Measurements from ENCODE around the gene HMSD.
"Not testable (repeated sequence)": the region's sequence is repeated elsewhere in the genome, so short reads cannot be mapped to it uniquely, and the experiment has no call there.

The HMSD gene, protein sequence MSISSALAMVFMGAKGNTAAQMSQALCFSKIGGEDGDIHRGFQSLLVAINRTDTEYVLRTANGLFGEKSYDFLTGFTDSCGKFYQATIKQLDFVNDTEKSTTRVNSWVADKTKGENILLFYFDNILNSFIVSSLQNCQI

DNA sequence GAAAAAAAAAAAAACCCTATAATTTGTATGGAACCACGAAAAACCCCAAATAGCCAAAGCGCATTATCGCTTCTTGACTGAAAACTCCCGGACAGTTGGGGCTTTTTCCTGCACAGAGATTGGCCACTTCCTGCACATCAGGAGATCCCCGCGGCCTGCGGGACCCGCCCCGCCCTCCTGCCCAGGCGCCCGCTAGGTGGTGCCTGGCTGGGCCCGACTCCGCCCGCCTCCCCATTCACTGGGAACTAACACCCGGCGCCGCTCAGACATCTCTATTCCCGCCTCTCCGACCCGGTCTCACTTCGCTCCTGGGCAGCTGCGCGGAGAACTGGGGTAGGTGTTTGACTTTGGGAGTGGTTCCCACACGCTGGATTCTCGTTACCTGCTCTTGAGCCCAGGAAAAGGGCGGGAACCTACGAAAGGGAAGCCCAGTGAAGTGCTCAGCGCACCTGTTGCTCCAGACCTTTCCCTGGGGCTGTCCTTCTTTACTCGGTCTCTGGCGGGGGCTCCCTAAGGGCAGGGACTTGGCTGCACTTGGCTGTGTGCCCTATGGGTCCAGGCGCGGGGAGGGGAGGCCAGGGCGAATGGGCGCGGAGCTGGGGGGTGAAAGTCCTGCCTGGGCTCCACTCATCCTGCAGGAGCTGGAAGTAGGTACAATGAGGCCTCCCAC, at the start of gene HMSD:
Gene HMSD, plus strand, starts transcription at position 234 of the 670 bp plus-strand sequence. CDS start 4,155 bp downstream, outside the sequence.
- no peak for FAIRE-seq

DNA sequence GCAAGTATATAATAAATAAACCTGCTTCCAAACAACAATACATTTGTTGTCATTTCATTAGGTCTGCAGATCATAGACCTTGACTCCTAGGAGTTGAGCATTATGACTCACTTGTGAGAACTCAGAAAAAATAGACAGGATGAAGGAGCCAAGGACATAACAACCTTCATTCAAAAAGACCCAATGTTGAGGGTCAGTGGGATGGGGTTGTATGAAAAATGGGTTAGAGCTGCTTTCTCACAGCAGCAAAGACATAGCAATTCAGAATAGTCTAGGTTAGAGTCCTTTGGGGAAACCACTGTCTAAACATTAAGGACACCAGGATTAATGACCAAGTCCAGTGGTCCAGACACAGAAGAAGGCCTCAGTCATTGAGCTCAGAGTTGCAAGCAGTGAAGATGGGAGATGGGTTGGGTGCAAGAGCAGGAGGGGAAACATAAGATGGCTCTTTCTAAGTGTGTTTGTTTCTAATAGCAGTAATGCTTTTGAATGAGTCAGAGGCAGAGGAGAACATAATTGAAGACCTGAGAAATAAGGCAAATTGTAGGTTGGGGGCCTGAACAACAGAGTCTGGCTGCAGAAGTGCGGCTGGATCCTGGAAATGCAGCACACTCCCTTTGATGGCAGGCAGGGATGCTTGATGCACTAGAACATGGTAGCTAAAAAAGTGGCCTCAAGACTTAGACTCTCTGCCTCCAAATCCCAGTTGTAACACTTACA, 45.1 kb upstream of the HMSD start:
- FAIRE-seq: no peak

DNA sequence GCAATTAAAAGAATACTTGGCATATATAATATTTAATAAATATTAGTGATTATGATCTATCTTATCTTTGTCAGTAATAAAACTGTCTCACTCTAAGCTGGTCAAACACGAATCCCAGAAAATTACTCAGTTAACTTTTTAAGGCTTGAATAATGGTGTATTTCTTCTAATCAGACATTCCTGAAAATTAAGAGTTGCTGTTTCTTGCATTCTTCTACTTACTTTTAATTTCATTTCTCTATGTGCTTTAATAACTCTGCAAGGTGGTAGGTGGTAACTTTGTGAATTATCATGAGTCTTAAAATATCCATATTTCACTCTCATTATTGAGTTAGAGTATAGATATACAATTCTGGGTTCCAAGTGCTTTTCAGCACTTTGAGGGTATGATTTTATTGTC, 44.4 kb upstream of the HMSD start:
- FAIRE-seq: no peak

DNA sequence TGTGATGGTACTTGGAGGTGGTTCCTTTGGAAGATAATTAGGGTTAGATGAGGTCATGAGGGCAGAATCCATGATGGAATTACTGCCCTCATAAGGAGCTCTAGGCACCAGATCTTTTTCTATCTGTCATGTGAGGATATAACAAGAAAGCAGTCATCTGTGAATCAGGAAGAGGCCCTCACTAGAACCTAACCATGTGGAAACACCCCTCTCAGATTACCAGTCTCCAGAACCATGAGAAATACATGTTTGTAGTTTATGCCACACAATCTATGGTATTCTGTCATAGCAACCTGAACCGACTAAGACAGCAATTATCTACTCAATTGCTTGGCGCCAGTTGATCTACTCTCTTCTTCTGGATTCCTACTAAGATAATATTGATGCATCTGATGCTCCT, 43.7 kb upstream of the HMSD start:
- no peak for FAIRE-seq

DNA sequence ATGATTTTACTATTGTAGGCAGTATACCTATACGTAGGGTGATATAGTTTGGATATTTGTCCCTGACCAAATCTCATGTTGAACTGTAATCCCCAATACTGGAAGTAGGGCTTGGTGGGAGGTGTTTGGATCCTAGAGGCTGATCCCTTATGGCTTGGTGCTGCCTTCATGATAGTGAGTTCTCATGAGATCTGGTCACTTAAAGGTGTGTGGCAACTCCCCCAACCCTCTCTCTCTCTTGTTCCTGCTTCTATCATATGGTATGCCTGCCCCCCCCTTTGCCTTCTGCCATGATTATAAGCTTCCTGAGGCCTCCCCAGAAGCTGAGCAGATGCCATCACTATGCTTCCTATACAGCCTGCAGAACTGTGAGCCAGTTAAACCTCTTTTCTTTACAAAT, 43.0 kb upstream of the HMSD start:
- FAIRE-seq: no peak

DNA sequence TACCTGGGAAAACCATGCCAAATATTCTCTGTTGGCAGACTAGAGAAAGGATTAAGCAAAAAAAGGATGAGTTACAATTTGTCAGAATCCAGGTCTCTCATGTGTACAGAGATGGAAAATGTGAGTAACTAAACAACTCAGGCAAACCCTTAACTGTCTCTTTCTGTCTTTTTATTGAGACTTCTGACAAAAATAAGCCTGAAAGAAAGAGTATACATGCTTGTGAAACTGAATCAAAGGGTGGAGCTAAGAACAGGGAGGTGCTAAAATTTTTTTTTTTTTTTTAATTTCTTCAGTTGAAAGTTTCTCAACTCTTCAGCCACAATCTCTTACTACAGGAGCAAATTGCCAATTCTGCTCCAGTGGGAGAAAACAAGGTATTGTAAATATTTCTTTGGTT, 41.4 kb upstream of the HMSD start, which contains the start of gene SERPINB10:
Gene SERPINB10, plus strand, starts transcription at position 295 of the 400 bp plus-strand sequence. CDS start 7,553 bp downstream, outside the sequence.
- FAIRE-seq: no peak

DNA sequence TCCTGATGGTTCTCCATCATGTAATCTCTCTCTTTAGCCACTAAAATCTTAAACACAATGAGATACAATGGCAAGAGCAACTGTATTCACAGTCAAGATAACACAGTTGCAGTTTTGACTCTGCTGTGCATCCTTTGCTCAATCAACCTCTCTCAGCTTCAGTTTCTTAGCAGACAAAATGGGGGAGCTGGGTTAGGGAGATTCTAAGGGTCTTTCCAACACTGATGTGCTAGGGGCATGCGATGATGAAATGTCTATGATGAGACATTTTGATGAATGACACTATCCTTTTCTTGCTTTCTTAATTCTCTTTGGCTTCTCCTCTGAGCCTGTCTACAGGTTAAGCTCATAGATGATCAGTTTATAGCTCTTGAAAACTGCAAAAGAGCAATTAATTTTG, 40.2 kb upstream of the HMSD start:
- no peak for FAIRE-seq

DNA sequence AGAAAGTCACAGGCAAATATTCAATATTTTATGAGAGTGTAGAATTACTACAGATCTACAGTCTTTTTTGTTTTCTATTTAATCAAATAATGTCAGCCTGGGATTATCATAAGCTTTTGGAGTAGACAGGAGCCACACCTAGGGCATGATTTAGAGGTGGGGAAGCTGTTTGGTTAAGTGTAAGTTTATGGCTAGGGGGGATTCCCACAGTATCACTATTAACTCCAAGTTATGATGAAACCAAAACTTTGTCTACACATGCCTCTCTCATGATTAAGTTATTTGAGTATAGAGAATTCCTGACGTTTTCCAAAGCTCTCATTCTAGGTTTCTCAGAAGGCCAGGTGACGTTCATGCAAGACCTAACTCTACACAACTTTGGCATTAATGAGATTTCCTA, 39.2 kb upstream of the HMSD start:
- no peak for FAIRE-seq

DNA sequence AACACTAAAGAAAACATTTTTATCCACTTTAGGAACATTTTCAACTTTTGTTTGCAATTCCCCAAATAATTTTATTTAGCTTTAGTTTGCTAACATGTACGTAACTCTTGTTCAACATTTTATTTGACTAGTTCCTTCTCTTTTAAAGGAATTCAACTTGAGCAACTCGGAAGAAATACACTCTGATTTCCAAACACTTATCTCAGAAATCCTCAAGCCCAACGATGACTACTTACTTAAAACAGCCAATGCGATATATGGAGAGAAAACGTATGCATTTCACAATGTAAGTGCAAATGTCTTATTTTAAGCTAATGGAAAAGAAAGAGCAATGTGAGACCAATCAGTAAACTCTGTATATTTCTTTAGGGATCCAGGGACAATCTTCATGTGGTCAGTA, 31.3 kb upstream of the HMSD start:
- FAIRE-seq: no peak

DNA sequence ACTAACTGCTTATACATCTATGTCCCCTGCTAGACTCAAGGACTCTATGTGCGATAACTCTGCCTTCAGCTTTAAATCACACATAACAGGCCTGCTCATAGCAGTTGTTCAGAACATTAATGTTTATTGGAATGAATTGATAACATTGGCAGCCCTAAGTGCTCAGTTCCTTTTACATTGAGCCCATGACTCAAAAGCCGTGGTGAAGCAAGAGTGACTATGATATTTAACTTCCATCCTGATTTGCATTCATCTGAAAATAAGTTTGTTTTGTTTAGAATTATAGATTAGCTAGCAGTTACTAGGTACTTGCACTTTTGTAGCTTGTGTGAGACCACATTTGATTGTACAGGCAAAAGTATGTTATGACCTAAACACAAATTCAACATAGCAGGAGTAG, 27.1 kb upstream of the HMSD start:
- FAIRE-seq: no peak

DNA sequence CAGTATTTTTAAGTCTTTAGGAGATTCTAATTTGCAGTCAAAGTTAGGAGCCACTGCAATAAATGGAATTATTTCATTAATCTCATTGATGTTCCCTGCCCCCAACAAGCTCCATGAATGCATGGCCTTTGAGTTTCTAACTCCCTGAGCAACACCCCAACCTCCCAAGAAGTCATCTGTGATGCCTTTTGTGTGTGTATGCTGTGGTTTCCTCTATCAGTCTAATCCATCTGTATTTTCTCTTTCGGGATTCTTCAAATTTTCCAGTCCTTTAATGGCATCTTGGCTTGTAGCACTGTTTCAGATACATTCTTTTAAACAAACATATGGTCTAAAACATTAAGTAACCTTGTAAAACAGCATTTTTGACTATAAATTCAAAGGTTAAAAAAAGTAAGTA, 24.6 kb upstream of the HMSD start:
- no peak for FAIRE-seq

DNA sequence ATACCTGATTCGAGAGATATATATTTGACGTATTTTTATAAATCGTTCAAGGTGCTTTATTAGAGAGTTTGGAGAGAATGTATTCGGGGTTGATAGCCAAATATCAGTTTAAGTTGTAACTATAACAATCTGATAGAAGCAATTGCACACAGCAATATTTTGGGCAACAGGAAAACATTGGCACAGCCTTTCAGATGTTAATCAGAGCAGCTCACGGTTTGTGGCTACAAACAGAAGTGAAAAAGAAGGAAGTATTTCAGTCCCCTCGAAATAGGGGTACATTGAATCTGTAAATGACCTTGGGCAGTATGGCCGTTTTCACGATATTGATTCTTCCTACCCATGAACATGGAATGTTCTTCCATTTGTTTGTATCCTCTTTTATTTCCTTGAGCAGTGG, 20.8 kb upstream of the HMSD start:
- no peak for FAIRE-seq

DNA sequence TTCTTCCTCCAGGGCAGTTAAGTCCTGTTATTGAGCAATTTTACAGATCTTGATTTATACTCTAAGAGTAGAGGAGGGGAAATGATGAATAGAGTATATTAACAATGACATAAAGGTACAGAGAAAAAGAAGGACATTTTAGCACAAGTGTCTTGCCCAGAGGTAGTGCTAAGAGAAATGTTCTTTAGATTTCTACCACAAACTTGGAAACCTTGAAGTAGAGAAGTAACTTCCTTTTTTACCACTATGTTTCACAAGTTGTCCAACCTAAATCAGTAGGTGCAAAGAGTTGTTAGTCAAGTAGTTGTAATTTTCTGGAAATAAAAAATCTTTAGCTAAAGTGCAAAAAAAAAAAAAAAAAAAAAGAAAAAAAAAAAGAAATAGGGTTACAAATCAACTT, 19.7 kb upstream of the HMSD start:
- not testable (repeated sequence) for FAIRE-seq

DNA sequence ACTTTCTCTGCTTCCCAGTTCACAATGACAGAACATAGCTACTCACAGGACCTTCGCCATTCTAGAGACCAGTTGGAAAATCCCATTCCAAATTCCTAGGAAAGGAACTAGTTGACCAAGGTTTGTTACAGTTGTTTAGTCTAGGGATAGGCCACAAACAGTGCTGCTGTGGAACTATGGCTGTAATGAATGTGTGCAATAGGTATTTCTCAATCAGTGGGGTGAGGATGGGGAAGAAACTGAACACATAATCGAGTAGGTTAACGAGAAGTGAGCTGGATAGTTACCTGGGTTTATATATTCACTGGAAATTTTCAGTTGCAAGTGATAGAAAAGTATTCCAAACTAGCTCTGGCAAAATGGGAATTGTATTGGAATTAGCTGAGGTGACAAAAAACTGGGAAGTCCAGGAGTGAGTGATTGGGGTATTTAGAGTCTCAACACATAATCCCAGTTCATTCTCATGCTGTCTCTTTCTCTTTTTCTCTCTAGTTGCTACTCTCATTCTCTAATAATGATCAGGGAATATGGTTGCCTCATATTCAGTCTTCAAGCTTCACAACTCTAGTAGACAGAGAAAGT, 18.2 kb upstream of the HMSD start:
- no peak for FAIRE-seq

DNA sequence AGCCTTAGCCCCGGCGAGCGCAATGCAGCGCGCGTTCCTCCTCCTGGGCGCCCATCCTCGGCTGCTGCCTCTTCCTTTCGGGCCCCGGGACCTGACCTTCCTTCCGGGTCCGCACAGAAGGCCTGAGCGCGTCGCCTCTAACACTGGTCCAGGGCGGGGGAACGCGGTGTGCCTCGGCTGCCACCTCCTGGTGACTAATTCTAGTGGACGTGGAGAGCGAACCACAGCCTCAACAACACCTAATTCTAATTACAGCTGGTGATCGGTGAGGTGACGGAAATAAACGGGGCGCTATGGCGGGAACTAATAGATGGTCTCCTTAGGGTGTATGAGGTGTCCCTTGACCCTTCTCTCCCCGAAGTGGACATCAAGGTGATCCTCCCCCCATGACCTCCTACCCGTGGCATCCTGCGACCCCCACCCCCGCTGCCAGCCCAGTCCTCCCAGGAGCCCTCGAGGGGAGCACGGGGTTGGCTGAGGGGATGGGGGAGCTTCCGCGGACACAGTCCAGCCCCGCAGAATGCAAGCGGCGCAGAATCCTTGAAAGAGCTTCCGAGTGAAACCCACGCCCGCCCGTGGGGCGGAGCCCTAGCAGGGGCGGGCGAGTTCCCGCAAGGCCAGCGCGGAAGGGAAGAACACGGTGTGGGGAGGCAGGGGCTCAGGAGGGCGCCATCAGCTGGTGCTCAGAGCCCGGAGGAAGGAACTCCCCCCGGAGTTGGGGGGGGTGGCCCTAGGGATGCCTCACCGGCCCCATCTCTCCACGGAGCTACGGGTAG, 12.8 kb upstream of the HMSD start:
- FAIRE-seq: no peak

DNA sequence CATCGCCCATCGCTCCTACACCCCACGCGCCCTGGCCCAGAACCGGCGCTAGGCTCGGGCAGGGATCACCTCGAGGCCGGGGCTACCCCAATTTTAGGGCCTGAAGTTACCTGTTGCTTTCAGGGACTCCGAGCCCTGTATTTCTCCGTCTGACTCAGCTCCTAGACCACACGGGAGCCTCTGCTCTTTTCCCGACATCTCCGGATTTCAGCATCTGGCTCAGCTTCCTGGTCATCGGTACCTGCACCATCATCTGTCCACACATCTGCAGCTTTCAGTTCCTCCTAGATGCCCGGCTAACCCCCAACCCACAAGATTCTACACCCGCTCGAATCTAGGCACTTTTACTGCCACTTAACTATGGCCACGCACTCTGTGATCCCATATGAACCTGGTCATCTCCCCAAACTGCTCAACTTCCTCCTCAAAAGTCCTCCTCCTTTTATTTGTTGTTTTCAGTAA, 12.1 kb upstream of the HMSD start:
- no peak for FAIRE-seq

DNA sequence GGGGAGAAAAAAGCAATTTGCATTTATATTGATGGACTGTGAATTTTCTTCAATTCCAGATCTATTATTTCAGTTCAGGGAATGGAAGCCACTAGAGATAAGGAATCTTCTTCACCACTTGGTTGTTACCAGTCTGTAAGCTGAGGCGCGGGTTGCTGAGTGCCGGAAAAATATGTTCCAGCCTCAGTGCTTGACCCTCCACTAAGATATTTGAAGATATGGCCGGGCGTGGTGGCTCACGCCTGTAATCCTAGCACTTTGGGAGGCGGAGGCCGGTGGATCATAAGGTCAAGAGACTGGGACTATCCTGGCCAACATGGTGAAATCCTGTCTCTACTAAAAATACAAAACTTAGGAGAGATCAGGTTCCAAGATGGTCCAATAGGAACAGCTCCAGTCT, 9.1 kb upstream of the HMSD start:
- no peak for FAIRE-seq

DNA sequence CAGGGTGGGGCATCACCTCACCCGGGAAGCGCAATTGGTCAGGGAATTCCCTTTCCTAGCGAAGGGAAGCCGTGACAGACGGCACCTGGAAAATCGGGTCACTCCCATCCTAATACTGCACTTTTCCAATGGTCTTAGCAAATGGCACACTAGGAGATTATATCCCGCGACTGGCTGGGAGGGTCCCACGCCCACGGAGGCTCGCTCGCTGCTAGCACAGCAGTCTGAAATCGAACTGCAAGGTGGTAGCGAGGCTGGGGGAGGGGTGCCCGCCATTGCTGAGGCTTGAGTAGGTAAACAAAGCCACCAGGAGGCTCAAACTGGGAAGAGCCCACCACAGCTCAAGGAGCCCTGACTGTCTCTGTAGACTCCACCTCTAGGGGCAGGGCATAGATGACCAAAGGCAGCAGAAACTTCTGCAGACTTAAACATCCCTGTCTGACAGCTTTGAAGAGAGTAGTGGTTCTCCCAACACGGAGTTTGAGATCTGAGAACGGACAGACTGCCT, 8.5 kb upstream of the HMSD start:
- not testable (repeated sequence) for FAIRE-seq

DNA sequence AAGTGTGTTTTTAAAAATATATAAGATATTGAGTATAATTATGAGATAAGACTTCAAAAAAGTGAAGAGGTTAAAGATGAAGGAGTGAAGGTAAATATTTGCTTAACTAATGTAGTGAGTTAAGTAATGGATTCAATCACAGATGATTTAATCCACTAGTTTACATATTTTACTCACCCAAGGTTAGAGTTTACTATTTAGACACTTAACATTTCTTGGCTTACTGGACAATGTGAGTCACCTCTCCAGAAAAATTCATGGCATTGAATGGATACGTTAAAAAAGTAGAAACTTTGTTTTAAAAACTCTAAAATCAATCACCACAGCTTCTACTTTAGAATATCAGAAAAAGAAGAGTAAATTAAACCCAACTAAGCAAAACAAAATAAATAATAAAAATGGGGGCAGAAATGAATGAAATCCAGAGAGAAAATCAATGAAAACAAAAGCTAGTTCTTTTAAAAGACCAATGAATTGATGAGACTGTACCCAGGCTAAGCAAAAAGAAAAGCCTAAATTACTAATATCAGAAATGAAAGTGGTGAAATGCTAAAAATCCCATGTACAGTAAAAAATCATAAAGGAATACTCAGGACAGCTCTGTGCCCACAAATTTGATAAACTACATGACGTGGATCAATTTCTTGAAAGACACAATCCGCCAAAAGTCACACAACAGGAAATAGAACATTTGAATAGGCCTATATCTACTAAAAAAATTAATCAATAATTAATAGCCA, 1.9 kb upstream of the HMSD start:
- FAIRE-seq: no peak

DNA sequence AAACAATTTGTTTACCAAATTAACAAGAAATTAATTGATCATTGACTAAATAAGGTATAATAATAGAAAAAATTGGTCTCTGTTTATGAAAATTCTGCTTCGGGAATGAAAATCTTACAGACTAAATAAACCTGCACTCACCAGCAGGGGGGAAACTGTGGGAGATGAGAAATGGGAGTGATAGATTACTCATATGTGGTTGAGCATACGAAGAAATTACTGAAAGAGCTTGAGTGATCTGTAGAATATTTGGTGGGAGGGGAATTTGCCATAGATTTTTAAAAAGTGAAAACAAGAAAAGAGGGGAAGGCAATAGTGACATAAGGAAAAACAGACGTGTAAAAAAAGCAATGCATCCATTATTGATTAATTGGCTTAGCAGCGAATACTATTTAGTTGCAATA, 2.2 kb downstream of the HMSD start:
- no peak for FAIRE-seq

DNA sequence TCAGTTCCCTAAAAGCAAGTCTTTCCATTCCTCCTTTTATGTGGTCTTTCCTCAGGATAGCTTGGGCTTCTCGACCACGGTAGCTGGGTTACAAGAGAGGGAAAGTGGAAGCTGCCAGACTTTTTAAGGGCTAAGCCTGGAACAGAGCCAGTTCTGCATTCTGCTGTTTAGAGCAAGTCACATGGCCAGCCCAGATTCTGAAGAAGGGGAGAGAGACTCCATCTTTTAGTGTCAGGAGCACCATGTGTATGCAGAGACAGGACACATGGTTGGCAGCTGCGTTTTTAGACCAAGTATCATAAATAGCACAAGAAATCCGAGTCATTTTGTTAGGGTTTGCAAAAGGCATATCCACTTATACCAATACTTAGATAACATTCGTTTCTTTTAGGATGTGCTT, 4.7 kb downstream of the HMSD start:
- no peak for FAIRE-seq

DNA sequence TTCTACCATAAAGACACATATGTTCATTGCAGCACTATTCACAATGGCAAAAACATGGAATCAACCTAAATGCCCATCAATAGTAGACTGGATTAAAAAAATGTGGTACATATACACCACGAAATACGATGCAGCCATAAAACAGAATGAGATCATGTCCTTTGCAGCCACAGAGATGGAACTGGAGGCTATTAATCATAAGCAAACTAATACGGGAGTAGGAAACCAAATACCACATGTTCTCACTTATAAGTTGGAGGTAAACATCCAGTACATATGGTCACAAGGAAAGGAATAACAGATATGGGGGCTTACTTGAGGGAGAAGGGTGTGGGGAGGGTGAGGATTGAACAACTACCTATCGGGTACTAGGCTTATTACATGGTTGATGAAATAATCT, 7.7 kb downstream of the HMSD start:
- no peak for FAIRE-seq
